GM12878 (cell line): ENCODE data around the gene C11orf58. TPM values are rescaled to one million over a fixed set of nuclear protein-coding genes. Genes with fewer than 3 reads are reported as not detected.

Source experiments
- ATF7 ChIP-seq: fragments of 450-650 bp; IDR thresholded peaks from 2 replicates; pipeline ENCODE4 v1.6.1; 2016; ENCODE audit warnings: low read depth, mild to moderate bottlenecking
- BCL11A ChIP-seq: IDR thresholded peaks from 2 replicates; pipeline ENCODE4 v1.6.1; 2011; ENCODE audit warnings: low read depth, low read length
- BRCA1 ChIP-seq: IDR thresholded peaks from 2 replicates; pipeline ENCODE4 v1.6.1; 2011; ENCODE audit warnings: low read depth, low read length, improper control_type of control experiment
- CBX5 ChIP-seq: sonication (generic); IDR thresholded peaks from 2 replicates; pipeline ENCODE4 v1.6.1; 2016; ENCODE audit warnings: low read depth, moderate library complexity, mild to moderate bottlenecking, inconsistent platforms
- CEBPB ChIP-seq, 2 experiments: fragments of 150-350 bp in 1 of 2; IDR thresholded peaks; 2 replicates each; pipeline ENCODE4 v1.6.1; 2012 to 2014; ENCODE audit warnings: low read depth in 2 of 2, low read length in 2 of 2, borderline replicate concordance in 1 of 2, inconsistent platforms in 1 of 2
- CREB1 ChIP-seq: IDR thresholded peaks from 2 replicates; pipeline ENCODE4 v1.6.1; 2012; ENCODE audit warnings: low read depth, mild to moderate bottlenecking, inconsistent platforms
- DPF2 ChIP-seq: fragments of 450-650 bp; IDR thresholded peaks from 2 replicates; pipeline ENCODE4 v1.6.1; 2017; ENCODE audit warnings: mild to moderate bottlenecking
- ESRRA ChIP-seq: IDR thresholded peaks from 2 replicates; pipeline ENCODE4 v1.6.1; 2012; ENCODE audit warnings: mild to moderate bottlenecking, low read length, improper control_type of control experiment
- ETV6 ChIP-seq, 2 experiments: fragments of 450-650 bp in 1 of 2; IDR thresholded peaks in 1 of 2; conservative IDR thresholded peaks in 1 of 2; 2 replicates each; pipeline ENCODE4 v1.6.1; 2014; ENCODE audit warnings: antibody characterized with exemption in 1 of 2, borderline replicate concordance in 1 of 2, low read depth in 1 of 2, mild to moderate bottlenecking in 1 of 2, moderate library complexity in 1 of 2
- FOXK2 ChIP-seq: fragments of 450-650 bp; IDR thresholded peaks from 2 replicates; pipeline ENCODE4 v1.6.1; 2017; ENCODE audit warnings: mild to moderate bottlenecking, moderate library complexity
- HDGF ChIP-seq: fragments of 450-650 bp; IDR thresholded peaks from 2 replicates; pipeline ENCODE4 v1.6.1; 2016; ENCODE audit warnings: antibody characterized with exemption
- MEF2B ChIP-seq: fragments of 450-650 bp; IDR thresholded peaks from 2 replicates; pipeline ENCODE4 v1.6.1; 2018; ENCODE audit warnings: mild to moderate bottlenecking, moderate library complexity; ENCODE audit not compliant: partially characterized antibody, poor library complexity, severe bottlenecking
- MTA3 ChIP-seq: IDR thresholded peaks from 2 replicates; pipeline ENCODE4 v1.6.1; 2012; ENCODE audit warnings: low read length, inconsistent platforms, borderline replicate concordance
- MYB ChIP-seq: fragments of 150-350 bp; IDR thresholded peaks from 2 replicates; pipeline ENCODE4 v1.6.1; 2014; ENCODE audit warnings: mild to moderate bottlenecking, low read depth, low read length, borderline replicate concordance
- NFXL1 ChIP-seq: fragments of 450-650 bp; IDR thresholded peaks from 2 replicates; pipeline ENCODE4 v1.6.1; 2017; ENCODE audit warnings: antibody characterized with exemption, mild to moderate bottlenecking, borderline replicate concordance
- PAX8 ChIP-seq: fragments of 450-650 bp; IDR thresholded peaks from 2 replicates; pipeline ENCODE4 v1.6.1; 2017; ENCODE audit warnings: mild to moderate bottlenecking, moderate library complexity
- PML ChIP-seq: IDR thresholded peaks from 2 replicates; pipeline ENCODE4 v1.6.1; 2012; ENCODE audit warnings: low read length, inconsistent platforms
- SRF ChIP-seq, 2 experiments: IDR thresholded peaks; 2 replicates each; pipeline ENCODE4 v1.6.1; 2011; ENCODE audit warnings: low read depth in 2 of 2, low read length in 2 of 2, mild to moderate bottlenecking in 1 of 2, moderate library complexity in 1 of 2
- STAT1 ChIP-seq: fragments of 450-650 bp; conservative IDR thresholded peaks from 2 replicates; pipeline ENCODE4 v1.6.1; 2014; ENCODE audit warnings: antibody characterized with exemption, mild to moderate bottlenecking
- TARDBP ChIP-seq: IDR thresholded peaks from 2 replicates; pipeline ENCODE4 v1.6.1; 2016; ENCODE audit warnings: borderline replicate concordance
- TBL1XR1 ChIP-seq: IDR thresholded peaks from 2 replicates; pipeline ENCODE4 v1.6.1; 2012; ENCODE audit warnings: low read depth, low read length, improper control_type of control experiment
- TCF3 ChIP-seq: IDR thresholded peaks from 2 replicates; pipeline ENCODE4 v1.6.1; 2012; ENCODE audit warnings: low read depth, mild to moderate bottlenecking, low read length, borderline replicate concordance; ENCODE audit not compliant: insufficient read depth
- YY1 ChIP-seq: IDR thresholded peaks from 2 replicates; pipeline ENCODE4 v1.6.1; 2011; ENCODE audit warnings: low read depth, mild to moderate bottlenecking, low read length
- ZSCAN29 ChIP-seq: fragments of 450-650 bp; IDR thresholded peaks from 2 replicates; pipeline ENCODE4 v1.6.1; 2017; ENCODE audit warnings: mild to moderate bottlenecking, moderate library complexity
- polyA plus RNA-seq, 11 experiments: library from polyadenylated mRNA; depleted of rRNA in 4 of 11; unstranded in 6 of 11; stranded (reverse) in 5 of 11; fragments of >200 nt; fragmentation: Nextera tagmentation in 4 of 11; fragmentation: Illumina TruSeq in 1 of 11; extraction: Ambion mirVana in 4 of 11; extraction: Trizol in 1 of 11; gene quantifications; 1 replicate in 1 of 11; 2 replicates in 10 of 11; pipeline versions ENCODE4 v1.2.1 to v1.2.3, GENCODE V29; 2011 to 2016; ENCODE audit warnings: inconsistent platforms in 2 of 11, missing spikeins in 2 of 11, low read depth in 1 of 11
- total RNA-seq, 4 experiments: library from RNA; depleted of rRNA in 3 of 4; stranded (reverse); fragments of >200 nt in 3 of 4; fragmentation: Illumina TruSeq in 1 of 4; extraction: Trizol in 1 of 4; gene quantifications; 2 replicates each; pipeline versions ENCODE4 v1.2.1 to v1.2.3, GENCODE V29; 2013 to 2021
- TF ChIP-seq, protein P1 (sequence below): fragments of 450-650 bp; IDR thresholded peaks from 2 replicates; pipeline ENCODE4 v1.6.1; 2017; ENCODE audit warnings: mild to moderate bottlenecking, moderate library complexity
- TF ChIP-seq, protein P2 (sequence below): fragments of 450-650 bp; IDR thresholded peaks from 2 replicates; pipeline ENCODE4 v1.6.1; 2017; ENCODE audit warnings: antibody characterized with exemption, mild to moderate bottlenecking, moderate library complexity

Gene C11orf58
- total and polyA plus RNA-seq, 10 of the 15 experiments (the other 5 are each of a cell fraction or from before 2014, with no cell fraction given), result 98.2 to 379 (median 211) TPM

DNA sequence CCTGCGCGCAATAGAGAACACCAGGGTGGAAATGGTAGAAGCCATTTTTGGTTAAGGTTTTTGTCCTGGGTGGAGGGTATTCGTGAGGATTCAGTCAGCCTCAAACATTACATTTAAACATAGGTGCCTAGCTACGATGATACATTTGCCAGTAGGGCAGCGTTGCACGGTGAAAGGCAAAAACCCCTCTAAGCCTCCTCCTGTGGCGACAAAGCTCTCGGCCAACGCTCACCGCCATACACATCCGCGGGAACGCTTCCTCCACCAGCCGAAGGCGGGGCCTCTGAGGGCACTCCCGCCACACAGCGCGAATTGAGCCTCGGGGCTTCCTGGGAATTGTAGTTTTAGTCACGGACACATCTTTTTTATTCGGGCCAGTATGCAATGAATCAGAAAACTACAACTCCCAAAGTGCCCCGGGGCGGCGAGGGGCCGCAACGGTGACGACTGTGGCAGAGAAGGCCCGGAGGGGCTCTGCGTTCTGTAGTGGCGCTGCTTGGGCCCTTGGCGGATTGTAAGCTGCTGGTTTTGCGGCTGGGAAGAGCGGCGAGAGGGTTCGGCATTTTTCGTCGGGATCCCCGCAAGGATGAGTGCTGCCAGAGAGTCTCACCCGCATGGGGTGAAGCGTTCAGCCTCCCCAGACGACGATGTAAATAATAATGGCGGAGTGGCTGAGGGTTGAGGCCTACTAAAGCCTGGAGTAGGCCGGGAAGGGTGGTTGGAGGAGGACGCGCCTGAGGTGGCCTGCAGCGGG, at the start of gene C11orf58 (continued):
- peak; percentile 56; the same call in 1 of the 2 replicates for TF ChIP-seq TCF3
- no peak; the same call in 1 of the 2 replicates for TF ChIP-seq ZSCAN29
- 0 out of 2 replicates have a peak, but pooled peaks have one; percentile 51 for TF ChIP-seq HDGF
- TF ChIP-seq MTA3, result 0 out of 2 replicates have a peak, but pooled peaks have one; percentile 31
- TF ChIP-seq CEBPB (IDR thresholded peaks at IDR 0.05; ENCODE audit: borderline replicate concordance in 1 of 2, low read depth in 2 of 2, low read length in 2 of 2), result no peak
- TF ChIP-seq ATF7, result peak; percentile 92
- 0 out of 2 replicates have a peak, but pooled peaks have one; percentile 12 for TF ChIP-seq ESRRA
- no peak for TF ChIP-seq MYB
- peak; percentile 96 for TF ChIP-seq PML
- no peak; the same call in 1 of the 2 replicates for TF ChIP-seq BRCA1
- TF ChIP-seq PAX8, result peak; percentile 23; the same call in 1 of the 2 replicates
- no peak for TF ChIP-seq DPF2
- TF ChIP-seq, protein P1, sequence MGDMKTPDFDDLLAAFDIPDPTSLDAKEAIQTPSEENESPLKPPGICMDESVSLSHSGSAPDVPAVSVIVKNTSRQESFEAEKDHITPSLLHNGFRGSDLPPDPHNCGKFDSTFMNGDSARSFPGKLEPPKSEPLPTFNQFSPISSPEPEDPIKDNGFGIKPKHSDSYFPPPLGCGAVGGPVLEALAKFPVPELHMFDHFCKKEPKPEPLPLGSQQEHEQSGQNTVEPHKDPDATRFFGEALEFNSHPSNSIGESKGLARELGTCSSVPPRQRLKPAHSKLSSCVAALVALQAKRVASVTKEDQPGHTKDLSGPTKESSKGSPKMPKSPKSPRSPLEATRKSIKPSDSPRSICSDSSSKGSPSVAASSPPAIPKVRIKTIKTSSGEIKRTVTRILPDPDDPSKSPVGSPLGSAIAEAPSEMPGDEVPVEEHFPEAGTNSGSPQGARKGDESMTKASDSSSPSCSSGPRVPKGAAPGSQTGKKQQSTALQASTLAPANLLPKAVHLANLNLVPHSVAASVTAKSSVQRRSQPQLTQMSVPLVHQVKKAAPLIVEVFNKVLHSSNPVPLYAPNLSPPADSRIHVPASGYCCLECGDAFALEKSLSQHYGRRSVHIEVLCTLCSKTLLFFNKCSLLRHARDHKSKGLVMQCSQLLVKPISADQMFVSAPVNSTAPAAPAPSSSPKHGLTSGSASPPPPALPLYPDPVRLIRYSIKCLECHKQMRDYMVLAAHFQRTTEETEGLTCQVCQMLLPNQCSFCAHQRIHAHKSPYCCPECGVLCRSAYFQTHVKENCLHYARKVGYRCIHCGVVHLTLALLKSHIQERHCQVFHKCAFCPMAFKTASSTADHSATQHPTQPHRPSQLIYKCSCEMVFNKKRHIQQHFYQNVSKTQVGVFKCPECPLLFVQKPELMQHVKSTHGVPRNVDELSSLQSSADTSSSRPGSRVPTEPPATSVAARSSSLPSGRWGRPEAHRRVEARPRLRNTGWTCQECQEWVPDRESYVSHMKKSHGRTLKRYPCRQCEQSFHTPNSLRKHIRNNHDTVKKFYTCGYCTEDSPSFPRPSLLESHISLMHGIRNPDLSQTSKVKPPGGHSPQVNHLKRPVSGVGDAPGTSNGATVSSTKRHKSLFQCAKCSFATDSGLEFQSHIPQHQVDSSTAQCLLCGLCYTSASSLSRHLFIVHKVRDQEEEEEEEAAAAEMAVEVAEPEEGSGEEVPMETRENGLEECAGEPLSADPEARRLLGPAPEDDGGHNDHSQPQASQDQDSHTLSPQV, result no peak
- TF ChIP-seq TARDBP, result peak; percentile 91
- TF ChIP-seq ETV6 (conservative IDR thresholded peaks at IDR 0.05 in 1 of 2, IDR thresholded peaks at IDR 0.05 in 1 of 2; ENCODE audit: borderline replicate concordance in 1 of 2, low read depth in 1 of 2), result no peak
- no peak; the same call in 1 of the 2 replicates for TF ChIP-seq STAT1
- TF ChIP-seq SRF (IDR thresholded peaks at IDR 0.05; ENCODE audit: low read depth in 2 of 2, low read length in 2 of 2), result no peak
- TF ChIP-seq CBX5, result no peak
- no peak for TF ChIP-seq BCL11A
- TF ChIP-seq TBL1XR1, result peak; percentile 53; the same call in 1 of the 2 replicates
- TF ChIP-seq YY1, result peak; percentile 93
- no peak for TF ChIP-seq MEF2B
- no peak for TF ChIP-seq NFXL1
- no peak for TF ChIP-seq FOXK2
- TF ChIP-seq CREB1, result peak; percentile 93
- TF ChIP-seq, protein P2, sequence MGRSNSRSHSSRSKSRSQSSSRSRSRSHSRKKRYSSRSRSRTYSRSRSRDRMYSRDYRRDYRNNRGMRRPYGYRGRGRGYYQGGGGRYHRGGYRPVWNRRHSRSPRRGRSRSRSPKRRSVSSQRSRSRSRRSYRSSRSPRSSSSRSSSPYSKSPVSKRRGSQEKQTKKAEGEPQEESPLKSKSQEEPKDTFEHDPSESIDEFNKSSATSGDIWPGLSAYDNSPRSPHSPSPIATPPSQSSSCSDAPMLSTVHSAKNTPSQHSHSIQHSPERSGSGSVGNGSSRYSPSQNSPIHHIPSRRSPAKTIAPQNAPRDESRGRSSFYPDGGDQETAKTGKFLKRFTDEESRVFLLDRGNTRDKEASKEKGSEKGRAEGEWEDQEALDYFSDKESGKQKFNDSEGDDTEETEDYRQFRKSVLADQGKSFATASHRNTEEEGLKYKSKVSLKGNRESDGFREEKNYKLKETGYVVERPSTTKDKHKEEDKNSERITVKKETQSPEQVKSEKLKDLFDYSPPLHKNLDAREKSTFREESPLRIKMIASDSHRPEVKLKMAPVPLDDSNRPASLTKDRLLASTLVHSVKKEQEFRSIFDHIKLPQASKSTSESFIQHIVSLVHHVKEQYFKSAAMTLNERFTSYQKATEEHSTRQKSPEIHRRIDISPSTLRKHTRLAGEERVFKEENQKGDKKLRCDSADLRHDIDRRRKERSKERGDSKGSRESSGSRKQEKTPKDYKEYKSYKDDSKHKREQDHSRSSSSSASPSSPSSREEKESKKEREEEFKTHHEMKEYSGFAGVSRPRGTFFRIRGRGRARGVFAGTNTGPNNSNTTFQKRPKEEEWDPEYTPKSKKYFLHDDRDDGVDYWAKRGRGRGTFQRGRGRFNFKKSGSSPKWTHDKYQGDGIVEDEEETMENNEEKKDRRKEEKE, result no peak
